NCI-H526 treated with DMSO at 0.1 percent for 48 hours (cell line): ENCODE data around the gene SEMG2.

Experiments used
- DNase-seq: peaks from one replicate; lab custom pipeline; 2025; lab: John Stamatoyannopoulos, UW

Gene SEMG2

GRCh38 chr20:45229264-45230056, 8.3 kb downstream of the SEMG2 start:
- no peak for DNase-seq

DNA sequence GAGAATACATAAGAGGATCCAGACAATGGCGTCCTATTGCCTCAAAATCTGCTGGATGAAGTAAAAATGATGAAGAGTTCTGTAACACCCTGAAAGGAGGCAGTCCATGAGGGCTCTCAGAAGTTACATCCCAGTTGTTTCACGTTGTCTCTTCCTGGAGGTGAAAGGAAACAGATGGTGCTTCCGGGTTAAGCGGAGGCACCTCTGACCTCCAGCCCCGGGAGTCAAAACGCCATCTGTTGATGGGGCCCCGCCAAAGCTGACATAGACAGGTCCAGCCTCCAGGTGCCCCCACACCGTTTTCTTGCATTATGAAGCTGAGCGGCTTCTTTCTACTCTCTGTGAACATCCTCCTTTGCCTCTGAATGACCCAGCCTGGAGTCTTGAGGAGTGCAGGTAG, 9.5 kb downstream of the SEMG2 start:
- DNase-seq, result no peak

DNA sequence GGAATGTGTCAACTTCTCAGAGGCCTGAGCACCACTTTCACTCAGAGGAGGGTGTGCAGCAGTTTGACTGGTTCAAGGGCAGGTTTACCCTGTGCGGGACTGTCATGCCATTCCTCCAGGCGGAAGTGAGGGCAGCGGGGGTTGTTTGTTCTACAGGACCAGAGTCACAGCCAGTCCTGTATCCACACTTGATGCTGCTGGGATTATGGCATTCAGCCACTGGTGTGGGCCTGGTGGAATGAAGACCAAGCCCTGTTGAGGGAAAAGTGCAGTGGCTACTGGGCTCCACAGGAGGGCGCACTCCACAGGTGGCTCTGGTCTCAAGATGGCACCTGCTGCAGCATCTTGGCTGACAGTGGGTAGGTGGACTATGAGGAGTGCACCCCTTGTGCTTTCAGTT, 14.8 kb downstream of the SEMG2 start:
- DNase-seq, result no peak

- no peak for DNase-seq
Measured at GRCh38 chr20:45238139-45238538, 17.0 kb downstream of the SEMG2 start.

GRCh38 chr20:45246109-45246508, 24.9 kb downstream of the SEMG2 start:
- DNase-seq, result no peak

GRCh38 chr20:45247865-45248264, 26.7 kb downstream of the SEMG2 start:
- DNase-seq, result no peak

DNA sequence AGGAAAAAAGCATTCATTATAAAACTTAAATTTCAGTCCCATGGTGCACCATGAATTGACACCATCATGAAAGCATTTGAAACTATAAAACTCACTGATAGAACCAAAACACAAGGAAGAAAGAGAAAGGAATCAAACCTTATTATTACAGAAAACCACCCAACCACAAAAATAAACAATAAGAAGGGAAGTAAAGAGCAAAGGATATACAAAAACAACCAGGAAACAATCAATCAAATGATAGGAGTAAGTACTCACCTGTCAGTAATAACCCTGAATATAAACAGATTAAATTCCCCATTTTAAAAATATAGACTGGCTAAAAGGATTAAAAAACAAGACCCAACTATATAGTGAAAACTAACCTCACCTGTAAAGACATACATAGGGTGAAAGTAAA, 27.4 kb downstream of the SEMG2 start:
- DNase-seq, result no peak

DNA sequence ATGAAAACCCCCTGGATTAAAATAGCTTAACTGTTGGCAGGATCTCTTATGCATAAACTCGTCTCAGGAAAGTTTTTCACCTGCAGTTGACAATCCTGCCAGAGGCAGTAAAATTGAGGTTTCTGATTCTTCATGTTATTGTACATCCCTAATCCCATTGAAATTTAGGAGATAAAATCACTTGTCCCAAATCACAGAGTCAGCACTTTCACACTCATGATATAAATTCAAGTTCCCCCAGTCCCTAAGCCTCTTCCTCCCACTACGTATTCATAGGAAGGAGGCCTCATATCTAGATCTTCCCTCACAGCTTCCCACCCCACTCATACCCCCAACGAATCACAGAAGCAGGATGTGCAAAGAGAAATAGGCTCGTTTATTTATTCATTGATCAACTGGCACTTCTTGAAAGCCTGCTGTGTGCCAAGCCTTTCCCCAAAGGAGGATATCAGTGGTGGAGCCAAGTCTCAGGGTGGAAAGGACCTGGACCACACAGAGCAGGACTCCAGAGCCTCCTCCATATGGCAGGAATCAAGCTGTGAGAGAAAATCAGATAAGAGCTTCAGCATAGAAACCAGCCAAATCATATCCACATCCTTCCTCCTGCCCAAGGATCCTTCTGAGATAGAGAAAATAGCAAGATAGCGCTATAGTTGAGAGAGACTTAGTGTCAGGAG, 30.8 kb downstream of the SEMG2 start:
- no peak for DNase-seq

GRCh38 chr20:45253261-45253660, 32.1 kb downstream of the SEMG2 start:
- DNase-seq, result no peak

GRCh38 chr20:45254383-45255262, 33.5 kb downstream of the SEMG2 start, which contains the start of gene SLPI:
Gene SLPI (minus strand): TSS chr20:45254564. CDS start chr20:45254543, 21 bp downstream.
- no peak for DNase-seq

DNA sequence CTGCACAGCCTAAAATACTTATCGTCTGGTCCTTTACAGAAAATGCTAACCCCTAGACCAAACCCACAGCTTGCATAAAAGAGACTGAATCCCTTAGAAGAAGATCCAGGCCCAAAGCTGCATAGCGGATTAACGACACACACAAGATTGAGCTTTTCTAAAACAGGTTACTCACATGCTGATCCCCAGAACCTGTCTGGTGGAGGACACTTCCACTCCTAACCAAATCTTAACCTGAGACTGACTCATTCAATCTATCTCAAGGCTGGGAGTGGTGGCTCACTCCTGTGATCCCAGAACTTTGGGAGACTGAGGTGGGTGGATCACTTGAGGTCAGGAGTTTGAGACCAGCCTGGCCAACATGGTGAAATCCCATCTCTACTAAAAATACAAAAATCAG, 36.0 kb downstream of the SEMG2 start:
- DNase-seq, result no peak

DNA sequence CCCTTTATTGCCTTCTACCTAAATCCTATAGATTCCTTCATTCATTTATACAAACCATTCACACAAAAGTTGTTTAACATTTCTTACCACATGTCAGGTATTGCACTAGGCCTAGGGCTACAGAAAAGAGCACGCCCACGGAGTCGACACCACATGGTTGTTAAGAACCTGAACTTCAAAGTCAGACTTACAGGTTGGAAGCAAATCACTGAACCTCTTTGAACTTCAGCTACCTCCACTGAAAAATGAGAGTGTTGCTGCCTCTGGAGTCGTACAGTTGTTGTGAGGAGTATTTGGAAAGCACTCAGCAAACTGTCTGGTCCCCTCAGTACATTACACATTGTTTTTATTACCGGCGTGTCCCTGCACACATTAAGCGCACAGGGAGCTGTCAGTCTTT, 36.5 kb downstream of the SEMG2 start:
- no peak for DNase-seq

GRCh38 chr20:45258259-45258658, 37.1 kb downstream of the SEMG2 start:
- DNase-seq, result no peak

GRCh38 chr20:45258664-45259063, 37.5 kb downstream of the SEMG2 start:
- DNase-seq, result no peak

DNA sequence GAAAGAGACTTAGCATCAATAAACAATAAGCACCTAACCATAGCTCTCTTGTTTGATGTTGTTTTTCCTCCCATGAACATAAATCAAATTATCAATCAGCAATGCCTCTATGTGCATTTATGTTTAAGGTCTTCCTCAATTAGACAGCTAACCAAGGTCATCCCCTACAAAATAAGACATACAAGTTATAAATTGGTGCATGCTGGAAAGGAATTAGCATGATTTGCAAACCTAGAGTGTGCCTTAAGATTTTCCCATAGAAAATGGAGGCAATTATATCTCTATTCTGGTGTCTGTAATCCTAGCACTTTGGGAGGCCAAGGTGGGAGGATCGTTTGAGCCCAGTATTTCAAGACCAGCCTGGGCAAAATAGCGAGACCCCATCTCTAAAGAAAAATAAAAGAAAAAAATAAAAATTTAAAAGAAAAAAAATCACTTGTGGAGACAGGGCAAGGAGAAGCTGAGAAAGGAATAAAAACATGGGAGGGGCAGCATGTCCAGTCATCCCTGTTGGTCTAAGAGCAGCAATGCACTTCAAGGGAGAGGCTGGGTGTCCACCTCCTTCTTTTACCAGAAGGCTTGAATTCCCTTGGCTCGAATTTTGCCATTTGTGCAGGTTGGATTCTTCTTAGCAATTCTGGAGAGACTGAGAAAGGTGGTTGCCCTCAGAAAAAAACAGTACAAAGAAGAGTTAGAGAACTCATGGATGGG, 42.5 kb downstream of the SEMG2 start:
- no peak for DNase-seq

DNA sequence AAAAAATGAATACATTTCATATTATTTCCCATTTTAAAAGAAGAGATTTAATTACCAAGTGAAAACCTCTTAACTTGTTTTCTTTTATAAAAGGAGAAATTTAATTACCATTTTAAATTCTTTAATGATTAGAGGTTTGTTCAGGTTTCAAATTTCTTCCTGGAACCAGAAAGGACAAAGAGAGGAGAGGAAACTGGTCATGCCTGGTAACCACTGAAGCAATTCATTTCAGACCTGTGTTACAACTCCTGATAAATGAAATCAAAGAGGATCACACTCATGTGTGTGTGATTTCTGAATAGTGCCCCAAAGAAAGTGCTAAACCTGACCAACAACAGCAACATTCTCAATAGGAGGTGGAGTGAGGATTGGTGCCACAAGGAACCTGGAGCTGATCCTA, 45.8 kb downstream of the SEMG2 start:
- no peak for DNase-seq

GRCh38 chr20:45268531-45268930, 47.4 kb downstream of the SEMG2 start:
- no peak for DNase-seq

- DNase-seq, result no peak
Measured at GRCh38 chr20:45269056-45269455, 47.9 kb downstream of the SEMG2 start.

DNA sequence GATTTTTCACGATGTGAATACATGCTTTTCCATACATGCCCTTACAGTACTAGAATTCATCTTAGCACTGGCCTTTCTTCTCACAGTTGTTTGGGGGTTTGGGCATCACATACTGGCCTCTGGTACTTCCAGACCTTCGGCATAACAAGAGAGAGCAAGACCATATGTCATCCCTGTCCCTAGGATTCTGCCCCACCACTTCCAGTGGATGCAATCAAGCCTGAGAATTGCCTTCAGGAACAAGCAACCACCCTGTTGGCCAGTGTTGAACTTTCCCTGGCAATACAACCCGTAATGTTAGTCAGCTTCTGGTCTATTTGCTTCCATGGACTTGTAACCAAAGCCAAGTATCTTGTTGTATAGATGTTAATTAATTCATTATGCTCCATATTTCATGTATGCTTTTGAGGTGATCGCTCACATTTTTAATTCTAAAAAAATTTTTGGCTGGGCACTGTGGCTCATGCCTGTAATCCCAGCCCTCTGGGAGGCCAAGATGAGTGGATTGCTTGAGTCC, 48.6 kb downstream of the SEMG2 start:
- no peak for DNase-seq
